Stimulated activated CD8-positive, alpha-beta memory T cell treated with anti-CD3 and anti-CD28 coated beads, Interleukin-7, amount 100 ng/mL, for 48 hours (primary cell): ENCODE measurements around the gene PAFAH2.
A peak's percentile ranks its signal among the peaks of the same experiment; 100 is the strongest.

Experiments
- DNase-seq, 2 donors: peaks; one replicate each; pipeline ENCODE4 v3.0.0-alpha.2; 2020; ENCODE audit warnings: low read depth in 1 of 2; ENCODE audit errors: extremely low read depth in 1 of 2

Gene PAFAH2

DNA sequence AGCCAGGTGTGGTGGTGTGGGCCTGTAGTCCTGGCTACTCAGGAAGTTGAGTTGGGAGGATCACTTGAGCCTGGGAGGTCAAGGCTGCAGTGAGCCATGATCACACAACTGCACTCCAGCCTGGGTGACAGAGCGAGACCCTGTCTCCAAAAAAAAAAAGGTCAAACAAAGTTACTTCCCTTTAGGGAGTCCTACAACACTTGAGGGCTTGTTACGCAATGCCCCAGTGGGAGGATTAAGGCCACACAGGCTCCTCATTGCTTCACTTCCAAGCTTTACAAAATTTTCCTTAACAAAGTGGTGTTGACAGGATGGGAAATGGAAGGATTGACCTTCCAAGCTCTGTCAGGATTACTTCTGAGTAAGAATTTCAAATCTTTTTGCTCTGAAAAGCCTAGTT is 17.5 kb upstream of the PAFAH2 start:
- DNase-seq, result no peak

DNA sequence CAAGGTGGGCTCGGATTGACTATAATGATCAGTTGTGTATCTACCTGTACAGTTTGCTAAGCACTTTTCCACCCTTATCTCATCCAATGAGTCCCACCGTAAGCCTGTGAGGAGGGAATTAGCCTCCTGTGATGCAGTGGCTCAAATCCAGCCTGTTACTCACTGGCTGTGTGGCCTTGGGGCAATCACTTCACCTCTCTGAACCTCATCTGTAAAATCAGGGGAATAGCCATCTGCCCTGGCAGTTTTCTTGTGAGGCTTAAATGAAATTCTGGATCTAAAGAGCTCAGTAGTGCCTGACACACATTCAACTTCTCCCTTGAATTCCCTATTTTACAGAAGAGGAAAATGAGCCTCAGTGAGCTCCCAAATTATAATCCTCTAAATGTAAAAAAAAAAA is 16.3 kb upstream of the PAFAH2 start:
- DNase-seq, result no peak

DNA sequence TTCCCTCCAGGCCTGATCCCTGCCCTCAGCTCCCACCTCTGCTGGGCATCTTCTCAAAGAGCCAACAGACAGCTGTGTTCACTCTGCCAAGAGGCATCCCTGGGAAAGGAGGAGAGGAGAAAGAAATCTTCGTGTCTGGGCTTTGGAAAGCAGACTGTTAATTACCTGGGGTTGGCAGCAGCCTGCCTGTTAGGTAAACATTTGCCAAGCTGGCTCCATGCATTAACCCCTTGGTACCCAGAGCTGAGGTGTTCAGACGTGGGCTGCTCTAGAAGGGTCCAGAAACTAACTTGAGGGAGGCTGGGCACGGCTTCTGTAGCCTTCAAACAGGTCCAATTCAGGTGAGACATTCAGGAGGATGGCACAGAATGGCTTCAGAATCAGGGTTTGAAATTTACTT is 15.0 kb upstream of the PAFAH2 start:
- DNase-seq, result no peak

DNA sequence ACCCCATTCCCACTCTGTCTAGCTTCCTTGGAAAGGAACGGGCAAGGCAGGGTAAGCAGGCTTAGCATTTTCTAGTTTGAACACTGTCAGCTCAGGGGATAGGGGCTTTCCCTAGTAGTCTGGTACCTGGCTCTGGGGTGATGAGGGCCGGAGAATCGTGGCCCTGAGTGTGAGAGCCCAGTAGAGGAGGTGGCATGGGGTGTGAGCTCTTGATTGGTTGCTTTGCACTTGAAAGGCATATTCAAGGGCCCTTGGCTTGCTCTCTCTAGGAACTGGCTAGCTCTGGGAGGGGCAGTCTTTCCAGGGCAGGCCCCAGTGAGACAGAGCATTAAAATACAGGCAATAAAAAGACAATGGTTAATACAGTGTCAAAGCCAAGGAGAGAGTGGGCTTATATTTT is 13.0 kb upstream of the PAFAH2 start:
- DNase-seq, result no peak

DNA sequence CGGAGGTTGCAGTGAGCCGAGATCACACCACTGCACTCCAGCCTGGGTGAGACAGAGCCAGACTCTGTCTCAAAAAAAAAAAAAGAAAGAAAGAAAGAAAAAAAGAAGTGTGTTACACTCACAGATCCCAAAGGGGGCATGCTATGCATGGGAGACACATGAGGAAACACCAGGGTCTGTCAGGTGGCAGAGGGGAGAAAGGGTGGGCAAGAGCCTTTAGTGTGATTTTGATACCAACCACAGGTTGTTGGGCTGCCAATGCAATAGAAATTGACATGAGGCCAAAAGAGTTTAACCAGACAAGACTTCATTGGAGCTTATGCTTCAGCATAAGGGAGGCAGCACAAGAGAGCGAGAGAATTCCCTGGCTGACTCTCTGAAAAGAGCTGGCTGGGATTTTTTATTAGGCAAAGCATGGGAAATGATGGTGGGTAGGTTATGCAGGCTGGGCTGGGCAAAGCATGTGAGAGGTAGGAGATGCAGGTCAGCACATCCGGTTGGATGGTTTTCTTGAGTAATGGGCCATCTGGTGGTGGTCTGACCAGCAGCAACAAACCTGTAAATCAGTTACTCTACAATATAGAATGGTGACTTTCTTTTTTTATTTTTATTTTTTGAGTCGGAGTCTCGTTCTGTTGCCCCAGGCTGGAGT is 12.1 kb upstream of the PAFAH2 start:
- DNase-seq, result no peak

DNA sequence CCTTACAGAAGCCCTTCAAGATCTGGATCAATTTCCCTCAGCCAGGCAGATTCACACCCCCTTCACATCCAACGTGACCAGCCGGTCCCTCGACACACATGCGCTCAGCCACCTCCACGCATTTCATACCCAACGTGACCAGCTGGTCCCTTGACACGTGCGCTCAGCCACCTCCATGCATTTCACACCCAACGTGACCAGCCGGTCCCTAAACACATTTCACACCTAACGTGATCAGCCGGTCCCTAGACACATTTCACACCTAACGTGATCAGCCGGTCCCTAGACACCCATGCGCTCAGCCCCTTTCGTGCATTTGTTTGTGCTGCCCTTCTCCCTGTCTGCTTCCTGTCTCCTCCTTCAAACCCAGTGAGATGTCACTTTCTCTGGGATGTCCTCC is 8.8 kb upstream of the PAFAH2 start:
- no peak for DNase-seq

DNA sequence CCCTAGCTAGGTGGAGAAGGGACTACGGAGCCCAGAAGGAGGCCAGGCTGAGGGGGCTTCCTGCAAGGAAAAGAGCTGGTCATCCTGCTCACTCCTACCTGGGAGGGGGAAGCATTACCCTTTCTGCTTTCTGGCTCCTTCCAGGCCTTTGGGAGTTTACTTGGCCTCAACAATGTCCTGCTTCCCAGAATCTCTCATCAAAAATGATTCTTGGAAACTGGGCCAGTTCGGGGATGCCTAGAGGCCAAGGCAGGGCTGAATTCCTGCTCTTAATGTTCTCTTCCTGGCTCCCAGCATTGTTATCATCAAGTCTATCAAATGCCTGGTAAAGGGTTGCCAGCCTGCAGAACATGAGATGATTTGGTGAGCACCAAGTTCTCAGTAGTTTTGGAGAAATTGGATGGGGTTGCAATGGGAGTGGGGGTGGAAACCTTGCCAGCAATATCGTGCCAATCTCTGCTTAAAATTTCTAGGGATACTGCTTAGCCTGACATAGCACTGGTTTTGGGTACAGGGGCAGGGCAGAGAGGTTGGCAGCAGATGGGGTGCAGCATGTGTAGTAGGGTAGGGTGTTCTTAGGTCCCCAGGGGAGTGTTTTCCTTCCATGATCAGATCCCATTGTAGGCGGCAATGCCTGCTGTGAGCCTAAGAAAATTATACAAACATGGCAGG is 7.7 kb upstream of the PAFAH2 start:
- no peak for DNase-seq

DNA sequence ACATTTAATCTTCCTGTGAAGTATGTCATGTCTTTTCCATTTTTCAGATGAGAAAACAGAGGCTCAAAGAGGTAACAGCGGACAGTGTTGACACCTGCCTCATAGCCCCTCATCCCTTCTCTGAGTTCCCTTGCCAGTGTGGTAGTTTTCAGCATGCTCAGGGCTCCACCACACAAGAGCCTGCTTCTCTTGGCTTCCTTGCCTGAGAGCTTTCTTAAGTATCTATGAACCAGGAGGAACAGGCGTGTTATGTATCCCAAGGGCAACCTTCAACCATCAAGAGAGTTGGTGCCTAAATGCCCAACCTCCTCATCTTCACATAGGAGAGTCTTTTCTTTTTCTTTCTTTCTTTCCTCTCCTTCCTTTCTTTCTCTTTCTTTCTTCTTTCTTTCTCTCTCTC is 5.9 kb upstream of the PAFAH2 start:
- no peak for DNase-seq

DNA sequence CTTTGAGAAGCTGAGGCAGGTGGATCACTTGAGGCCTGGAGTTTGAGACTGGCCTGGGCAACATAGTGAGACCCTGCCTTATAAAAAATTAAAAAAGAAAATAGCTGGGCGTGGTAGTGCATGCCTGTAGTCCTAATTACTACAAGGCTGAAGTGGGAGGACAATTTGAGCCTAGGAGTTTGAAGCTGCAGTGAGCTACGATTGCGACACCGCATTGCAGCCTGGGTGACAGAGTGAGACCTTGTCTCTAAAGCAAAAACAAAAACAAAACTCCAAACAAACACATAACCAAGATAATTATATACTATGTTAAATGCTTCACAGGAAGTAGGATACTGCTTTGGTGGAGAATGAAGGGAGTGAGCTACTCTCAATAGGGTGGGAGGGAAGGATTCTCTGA is 5.4 kb upstream of the PAFAH2 start:
- no peak for DNase-seq

DNA sequence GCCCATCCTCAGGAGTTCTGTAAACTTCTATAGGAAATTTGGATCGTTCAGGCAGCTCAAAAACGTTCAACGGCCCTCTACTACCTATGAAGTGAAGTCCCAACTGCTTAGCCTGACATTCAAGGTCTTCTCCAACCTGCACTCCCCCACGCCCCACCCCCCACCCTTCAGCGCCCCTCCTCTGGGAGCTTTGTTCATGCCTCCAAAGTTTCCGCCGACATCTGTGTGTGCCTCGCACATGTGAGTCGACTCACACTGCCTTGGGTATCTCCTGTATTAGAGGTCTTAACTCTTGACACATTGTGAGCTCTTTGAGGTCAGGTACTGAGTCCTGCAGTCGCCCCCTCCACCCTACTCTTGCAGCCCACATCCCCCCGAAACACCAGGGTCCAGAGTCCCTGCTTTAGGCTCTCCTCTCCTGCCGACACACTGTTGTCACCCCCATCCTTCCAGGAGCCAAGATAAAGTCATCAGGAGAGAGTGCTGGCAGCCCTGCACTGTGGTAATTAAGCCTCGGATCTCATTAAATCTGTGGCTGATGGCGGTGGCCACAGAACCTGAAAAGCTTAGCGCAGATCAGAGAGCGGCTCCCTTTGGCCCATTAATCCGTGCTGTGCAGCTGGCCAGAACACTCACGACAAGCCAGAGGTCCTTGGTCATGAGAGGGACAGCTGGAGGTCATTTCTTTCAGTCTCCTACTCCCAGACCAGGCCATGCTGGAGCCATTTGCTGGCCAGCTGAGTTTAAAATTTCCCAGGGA is 1.4 kb upstream of the PAFAH2 start:
- DNase-seq, result no peak

DNA sequence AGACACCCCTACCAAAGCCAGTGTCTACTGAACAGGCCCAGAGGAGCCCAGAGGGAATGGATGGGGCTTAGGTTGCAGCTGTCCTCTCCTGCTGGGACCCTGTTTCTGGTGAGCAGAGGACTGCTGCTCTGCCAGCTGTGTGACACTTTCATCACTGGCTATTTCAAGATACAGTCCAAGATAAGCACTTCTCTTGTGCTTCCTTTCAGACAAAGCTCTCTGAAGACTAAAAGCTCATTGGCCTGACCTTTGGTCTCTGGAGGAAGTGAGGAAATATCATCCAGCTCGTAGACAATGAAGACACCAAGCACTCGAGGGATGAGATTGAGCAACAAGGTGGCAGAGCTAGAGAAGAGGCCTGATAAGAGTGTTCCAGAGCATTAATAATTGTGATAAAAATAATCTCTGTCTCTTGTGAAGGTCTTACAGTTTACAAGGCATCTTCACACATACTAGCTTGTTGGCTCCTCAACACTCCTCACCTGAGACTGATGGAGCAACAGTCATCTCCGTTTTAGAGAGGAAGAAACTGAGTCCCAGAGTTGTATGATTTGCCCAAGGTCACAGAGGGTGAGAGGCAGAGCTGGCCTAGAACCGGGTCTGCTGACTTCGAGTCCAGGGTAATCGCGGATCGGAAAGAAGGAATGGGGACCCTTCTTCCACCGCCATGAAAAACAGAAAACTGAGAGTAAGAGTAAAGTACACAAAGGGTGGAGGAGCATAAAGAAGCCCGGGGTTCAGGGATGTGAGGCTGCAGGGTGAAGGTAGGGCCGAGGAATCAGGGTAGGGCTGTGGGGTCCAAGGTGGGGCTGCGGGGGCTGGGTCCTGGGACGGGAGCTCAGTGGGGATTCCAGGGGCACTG is 666 bp downstream of the PAFAH2 start:
- no peak for DNase-seq

DNA sequence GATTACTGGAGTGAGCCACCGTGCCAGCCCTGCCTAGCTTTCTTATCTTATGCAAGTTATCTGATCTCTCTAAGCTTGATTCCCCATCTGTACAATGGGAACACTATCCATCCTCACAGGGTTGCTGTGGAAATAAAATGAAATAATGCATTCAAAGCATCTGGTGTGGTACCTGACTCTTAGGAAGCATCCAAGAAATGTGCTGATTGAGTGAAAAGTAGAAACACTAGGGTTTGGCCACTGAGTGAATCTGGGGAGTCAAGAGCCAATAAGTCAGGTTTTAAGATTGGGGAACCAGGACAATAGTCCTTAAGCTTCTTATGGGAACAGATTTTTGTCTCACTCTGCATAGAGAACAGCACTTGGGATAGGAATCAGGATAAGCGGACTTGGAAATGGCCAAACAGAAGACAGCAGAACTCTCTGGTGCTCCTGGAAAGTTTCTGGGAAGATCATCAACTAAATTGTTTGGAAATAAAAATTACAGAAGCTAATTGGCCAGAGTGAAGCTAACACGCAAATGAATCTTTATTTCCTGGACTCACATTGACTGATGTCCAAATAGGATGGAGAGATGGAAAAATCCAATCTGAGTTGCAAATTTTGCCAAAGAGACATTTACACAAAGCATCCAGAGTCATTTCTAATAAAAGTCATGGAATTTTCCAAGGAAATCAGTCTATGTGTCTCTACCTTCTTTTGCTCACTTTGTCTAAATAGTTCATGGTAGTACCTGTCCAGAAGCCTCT is 3.3 kb downstream of the PAFAH2 start:
- DNase-seq, result no peak

DNA sequence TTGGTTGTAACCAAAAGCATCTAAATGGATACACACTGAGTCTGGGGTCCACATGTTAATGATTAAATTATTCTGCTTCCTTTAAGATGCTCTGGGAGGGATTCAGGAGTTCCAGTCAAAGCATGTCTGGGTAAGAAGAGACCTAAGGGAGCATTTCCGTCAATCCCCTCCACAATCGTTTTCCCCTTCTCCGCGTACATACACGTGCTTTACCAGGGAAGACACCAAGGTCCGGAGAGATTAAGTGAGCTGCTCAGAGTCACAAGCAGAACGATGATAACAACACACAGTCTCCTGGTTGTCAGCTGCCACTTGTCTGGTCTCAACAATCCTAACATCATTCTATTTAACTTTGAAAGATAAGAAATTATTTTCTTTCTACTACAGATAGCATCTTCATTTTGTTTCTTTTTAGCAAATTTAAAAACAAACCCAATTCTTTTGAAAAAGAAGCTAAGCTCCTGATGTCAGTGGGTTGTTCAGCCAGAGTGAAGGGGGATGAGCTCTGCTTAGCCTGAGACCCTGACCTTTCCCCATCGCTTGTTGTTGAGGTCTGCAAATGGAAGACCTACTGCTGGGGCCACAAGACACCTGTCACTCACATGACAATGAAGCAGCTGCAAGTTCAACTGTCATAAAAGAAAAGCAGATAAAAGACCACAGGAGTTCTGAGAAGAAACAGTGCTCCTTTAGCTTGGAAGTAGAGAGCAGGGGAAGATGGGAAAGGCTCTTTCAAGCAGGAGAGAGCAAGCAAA is 4.5 kb downstream of the PAFAH2 start:
- no peak for DNase-seq

DNA sequence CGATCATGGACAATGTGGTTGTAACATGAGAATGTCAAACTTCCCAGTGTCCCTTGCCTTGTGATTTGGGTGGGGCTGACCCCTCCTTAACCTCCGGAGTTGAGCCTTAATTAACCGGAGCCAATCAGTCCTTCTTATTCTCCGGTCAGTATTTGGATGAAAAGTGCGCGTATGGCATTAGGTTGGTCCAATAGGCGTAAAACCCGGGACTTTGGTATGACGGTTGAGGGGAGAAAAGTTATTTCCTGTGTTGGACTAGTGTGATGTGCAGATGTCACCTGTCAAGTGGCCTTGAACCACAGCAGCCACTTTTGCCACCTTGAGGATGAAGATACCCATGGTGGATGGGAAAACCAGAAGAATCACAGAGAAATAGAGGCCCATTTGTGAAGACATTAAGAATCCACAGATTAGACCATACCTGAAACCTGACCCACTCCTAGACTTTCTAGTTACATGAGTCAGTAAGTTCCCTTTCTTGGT is 5.1 kb downstream of the PAFAH2 start:
- DNase-seq, result no peak

DNA sequence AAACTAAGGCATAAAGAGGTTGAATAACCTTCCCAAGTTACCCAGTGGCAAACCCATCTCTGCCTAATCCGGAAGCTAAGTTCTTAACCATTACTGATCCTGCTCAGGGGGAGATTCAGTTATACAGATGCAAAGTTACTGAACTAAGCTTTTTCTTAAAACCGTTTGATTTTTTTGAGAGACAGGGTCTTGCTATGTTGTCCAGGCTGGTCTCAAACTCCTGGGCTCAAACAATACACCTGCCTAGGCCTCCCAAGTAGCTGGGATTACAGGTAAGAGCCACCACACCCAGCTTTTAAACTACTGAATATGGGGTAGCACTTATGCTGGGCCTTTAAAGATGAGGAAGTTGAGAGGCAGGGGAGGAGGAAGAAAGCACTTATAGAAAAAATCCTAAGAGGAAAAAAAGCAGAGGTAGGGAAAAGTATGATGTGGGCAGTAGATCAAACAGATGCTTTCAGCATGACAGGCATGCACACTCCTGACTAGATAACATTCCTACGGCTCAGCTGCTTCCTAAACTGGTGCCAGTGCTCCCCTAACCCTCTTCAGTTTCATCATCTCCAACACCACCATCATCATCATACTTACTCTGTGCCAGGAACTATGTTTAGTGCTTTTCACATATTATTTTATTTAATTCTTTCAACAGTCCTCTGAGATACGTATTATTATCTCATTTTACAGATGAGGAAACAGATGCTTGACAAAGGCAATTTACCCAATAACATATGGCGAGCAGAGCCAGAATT is 5.8 kb downstream of the PAFAH2 start:
- no peak for DNase-seq

DNA sequence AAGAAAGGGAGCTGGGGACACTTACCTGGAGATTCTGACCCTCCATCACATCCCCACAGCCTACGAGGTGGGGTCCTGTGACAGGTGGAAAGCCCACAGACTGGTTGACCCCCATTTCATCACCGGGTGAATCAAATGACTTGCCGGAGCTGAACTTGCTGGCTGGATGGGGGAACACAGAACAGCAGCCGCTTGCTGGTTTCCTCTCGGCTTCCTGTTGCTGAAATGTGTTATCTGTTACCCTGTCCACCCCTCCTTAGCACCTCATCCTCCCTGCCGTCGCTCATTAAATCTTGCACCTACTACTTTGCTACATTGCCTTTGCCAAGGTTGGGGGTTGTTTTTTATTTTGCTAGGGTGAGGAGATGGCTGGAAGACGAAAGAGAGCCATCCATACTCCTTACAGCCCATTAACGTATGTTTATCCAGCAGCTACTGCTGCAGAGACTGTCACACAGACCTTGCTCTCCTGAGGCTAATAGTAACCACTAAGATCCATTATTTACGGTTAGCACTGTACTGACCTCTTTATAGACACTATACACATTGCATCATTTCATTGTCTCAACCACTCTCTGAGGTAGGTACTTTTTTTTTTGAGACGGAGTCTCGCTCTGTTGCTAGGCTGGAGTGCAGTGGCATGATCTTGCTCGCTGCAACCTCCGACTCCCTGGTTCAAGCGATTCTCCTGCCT is 7.0 kb downstream of the PAFAH2 start:
- peak in 1 of 2 donors; percentile 23 for DNase-seq

DNA sequence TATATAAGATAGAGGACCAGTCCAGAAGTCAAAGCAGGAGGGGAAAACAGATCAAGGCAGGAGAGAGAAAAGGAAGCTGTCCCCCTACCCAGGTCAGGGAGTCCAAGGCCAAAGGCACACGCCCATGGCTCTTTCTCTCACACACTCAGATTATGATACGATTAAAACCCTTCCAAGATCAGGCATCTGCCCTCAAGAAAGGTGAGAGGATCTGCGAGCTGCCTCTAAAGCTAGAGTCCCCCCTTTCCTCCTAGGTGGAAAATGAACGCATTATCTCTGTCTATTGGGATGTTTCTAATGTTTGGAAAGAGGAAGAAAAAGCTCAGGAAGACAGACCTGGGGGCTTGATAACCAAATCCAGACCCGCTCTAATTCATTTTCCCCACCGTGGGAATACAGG is 7.6 kb downstream of the PAFAH2 start:
- no peak for DNase-seq

DNA sequence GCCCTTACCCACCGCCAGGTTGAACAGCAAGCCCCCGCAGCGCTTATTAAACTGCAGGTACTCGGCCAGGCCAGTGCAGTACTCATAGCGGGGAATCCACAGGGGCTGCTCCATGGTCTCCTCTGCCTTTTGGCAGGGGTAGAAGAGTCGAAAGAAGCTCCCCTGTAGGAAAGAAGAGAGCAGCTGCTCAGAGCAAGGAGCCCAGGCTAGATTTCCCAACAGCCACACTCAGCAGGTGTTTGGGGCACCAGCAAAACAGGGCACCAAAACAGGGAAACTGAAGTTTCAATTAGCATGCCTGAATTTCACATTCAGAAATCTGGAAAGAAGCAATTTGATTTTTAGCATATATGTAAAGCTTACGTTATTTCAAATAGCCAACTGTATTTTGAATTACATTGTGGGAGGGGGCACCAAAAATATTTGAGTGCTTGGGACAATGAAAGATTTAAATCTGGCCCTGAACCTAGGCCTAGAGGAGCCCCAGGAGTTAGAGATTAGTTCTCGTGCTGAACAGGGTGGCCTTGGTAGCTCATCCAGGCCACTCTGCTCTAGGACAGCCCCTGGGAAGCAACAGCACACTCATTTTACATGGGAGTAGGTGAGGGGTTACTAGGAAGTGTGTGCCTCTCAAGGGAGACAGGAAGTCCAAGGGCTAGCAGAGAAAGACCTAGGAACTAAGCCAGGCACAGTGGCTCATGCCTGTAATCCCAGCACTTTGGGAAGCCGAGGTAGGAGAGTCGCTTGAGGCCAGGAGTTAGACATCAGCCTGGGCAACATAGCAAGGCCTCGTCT is 8.2 kb downstream of the PAFAH2 start:
- DNase-seq, result no peak
